Activated T-helper 1 cell treated with anti-CD3 and anti-CD28 coated beads, Interleukin-12 subunit alpha, Interleukin-12 subunit beta, Interleukin-2, Interleukin-4 antibody, amounts not matched to agents 30 ng/mL and 10 ng/mL and 1 ng/mL, durations not matched to agents 14 hours and 24 hours and 36 hours (primary cell): Measurements from ENCODE around the gene WFDC10B. TPM values are rescaled to one million over a fixed set of nuclear protein-coding genes. Genes with fewer than 3 reads are reported as not detected.

Source experiments
- DNase-seq: peaks from one replicate; pipeline ENCODE4 v3.0.0; 2021; ENCODE audit warnings: low spot score
- H3K27ac Mint-ChIP-seq: one replicate; pipeline ENCODE4 v1.8.0; 2021; ENCODE audit warnings: mild to moderate bottlenecking, mixed read lengths
- H3K27me3 Mint-ChIP-seq: one replicate; pipeline ENCODE4 v1.8.0; 2022; ENCODE audit warnings: mild to moderate bottlenecking, moderate library complexity, mixed read lengths; ENCODE audit not compliant: insufficient read depth
- H3K36me3 Mint-ChIP-seq: one replicate; pipeline ENCODE4 v1.8.0; 2021; ENCODE audit warnings: low read depth, mixed read lengths
- H3K4me1 Mint-ChIP-seq: one replicate; pipeline ENCODE4 v1.8.0; 2021; ENCODE audit warnings: low read depth, mixed read lengths
- H3K4me3 Mint-ChIP-seq: one replicate; pipeline ENCODE4 v1.8.0; 2021; ENCODE audit warnings: mild to moderate bottlenecking, moderate library complexity, mixed read lengths
- H3K9me3 Mint-ChIP-seq: one replicate; pipeline ENCODE4 v1.8.0; 2021; ENCODE audit warnings: mixed read lengths
- intact Hi-C: fragments of 100-400 bp; cut with micrococcal nuclease; formaldehyde crosslinking; loops from one replicate; pipeline ENCODE4 v1.15.1; 2024
- total RNA-seq: library from RNA; stranded (reverse); gene quantifications from 2 replicates; pipeline ENCODE4 v1.2.3, GENCODE V29; 2022

WFDC10B gene
- total RNA-seq, 1 donor from 2014 or later, result not detected

DNA sequence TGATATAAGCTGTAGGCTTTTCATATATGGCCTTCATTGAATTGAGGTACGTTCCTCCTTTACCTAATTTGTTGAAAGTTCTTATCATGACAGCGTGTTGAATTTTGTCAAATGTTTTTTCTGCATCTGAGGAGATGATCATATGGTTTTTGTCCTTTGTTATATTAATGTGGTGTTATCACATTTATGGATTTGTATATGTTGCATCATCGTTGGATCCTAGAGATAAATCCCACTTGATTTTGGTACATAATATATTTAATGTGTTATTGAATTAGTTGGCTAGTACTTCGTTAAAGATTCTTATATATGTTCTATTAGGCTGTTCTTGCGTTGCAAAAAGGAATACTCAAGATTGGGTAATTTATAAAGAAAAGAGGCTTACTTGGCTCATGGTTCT is 65.1 kb downstream of the WFDC10B start:
- H3K27me3 Mint-ChIP-seq, result peaks cover 11% of the 10 kb centered on the region
- no peaks in the 10 kb centered on the region for H3K9me3 Mint-ChIP-seq
- intact Hi-C loops, result no loop called here
- H3K4me1 Mint-ChIP-seq, result no peaks in the 10 kb centered on the region
- H3K36me3 Mint-ChIP-seq, result no peaks in the 10 kb centered on the region
- DNase-seq, result no peak
- no peak overlapping the region for H3K4me3 Mint-ChIP-seq
- no peak overlapping the region for H3K27ac Mint-ChIP-seq

GRCh38 chr20:45636513-45636912 is 68.3 kb downstream of the WFDC10B start:
- no peak for DNase-seq
- no peak overlapping the region for H3K4me3 Mint-ChIP-seq
- intact Hi-C loops, result no loop called here

More at GRCh38 chr20:45636513-45636912, 68.3 kb downstream of the WFDC10B start:
- H3K9me3 Mint-ChIP-seq, result no peaks in the 10 kb centered on the region
- peaks cover 14% of the 10 kb centered on the region for H3K27me3 Mint-ChIP-seq
- H3K4me1 Mint-ChIP-seq, result no peaks in the 10 kb centered on the region
- H3K36me3 Mint-ChIP-seq, result no peaks in the 10 kb centered on the region
- H3K27ac Mint-ChIP-seq, result no peak overlapping the region

Other genes with a start within 250 kb of the WFDC10B start
- gene WFDC2, start 235.3 kb downstream of the WFDC10B start, total RNA-seq, result not detected in 2 replicates
- gene SPINT3, start 189.4 kb downstream of the WFDC10B start, total RNA-seq, result not detected in 2 replicates
- not detected in 2 replicates for gene WFDC6, start 165.5 kb downstream of the WFDC10B start, total RNA-seq
- gene EPPIN, start 157.6 kb downstream of the WFDC10B start, total RNA-seq, result not detected in 2 replicates
- not detected in 2 replicates for gene WFDC8, start 125.7 kb downstream of the WFDC10B start, total RNA-seq
- not detected in 2 replicates for gene WFDC10A, start 75.3 kb downstream of the WFDC10B start, total RNA-seq
- gene WFDC9, start 73.7 kb downstream of the WFDC10B start, total RNA-seq, result not detected in 2 replicates
- gene WFDC11, start 34.8 kb downstream of the WFDC10B start, total RNA-seq, result not detected in 2 replicates
- not detected in 2 replicates for gene WFDC13, start 3.0 kb downstream of the WFDC10B start, total RNA-seq
- gene SPINT4, start 17.3 kb upstream of the WFDC10B start, total RNA-seq, result not detected in 2 replicates
- not detected in 2 replicates for gene WFDC3, start 86.9 kb upstream of the WFDC10B start, total RNA-seq
- 35.6 and 40.1 TPM in 2 replicates for gene DNTTIP1, start 86.9 kb upstream of the WFDC10B start, total RNA-seq
- gene UBE2C, start 107.6 kb upstream of the WFDC10B start, total RNA-seq, result 114 and 118 TPM in 2 replicates
- gene TNNC2, start 122.3 kb upstream of the WFDC10B start, total RNA-seq, result not detected in 2 replicates
- gene SNX21, start 128.8 kb upstream of the WFDC10B start, total RNA-seq, result 0.75 and 1.1 TPM in 2 replicates
- 26.5 and 27.2 TPM in 2 replicates for gene ACOT8, start 152.4 kb upstream of the WFDC10B start, total RNA-seq
- 5.8 and 6.2 TPM in 2 replicates for gene ZSWIM3, start 152.6 kb upstream of the WFDC10B start, total RNA-seq
- gene ZSWIM1, start 176.2 kb upstream of the WFDC10B start, total RNA-seq, result 7.5 and 7.8 TPM in 2 replicates
- 0.59 and 1.1 TPM in 2 replicates for gene SPATA25, start 182.6 kb upstream of the WFDC10B start, total RNA-seq
- gene NEURL2, start 186.2 kb upstream of the WFDC10B start, total RNA-seq, result 1.9 and 3.4 TPM in 2 replicates
- gene CTSA, start 186.3 kb upstream of the WFDC10B start, total RNA-seq, result 43.0 and 46.9 TPM in 2 replicates
- 1.5 and 1.9 TPM in 2 replicates for gene PLTP, start 207.1 kb upstream of the WFDC10B start, total RNA-seq
- gene PCIF1, start 229.7 kb upstream of the WFDC10B start, total RNA-seq, result 27.9 and 28.5 TPM in 2 replicates